Measurements from ENCODE around the gene IFIT1B.
"Not testable (repeated sequence)": the region's sequence is repeated elsewhere in the genome, so short reads cannot be mapped to it uniquely, and the experiment has no call there.

Gene IFIT1B

DNA sequence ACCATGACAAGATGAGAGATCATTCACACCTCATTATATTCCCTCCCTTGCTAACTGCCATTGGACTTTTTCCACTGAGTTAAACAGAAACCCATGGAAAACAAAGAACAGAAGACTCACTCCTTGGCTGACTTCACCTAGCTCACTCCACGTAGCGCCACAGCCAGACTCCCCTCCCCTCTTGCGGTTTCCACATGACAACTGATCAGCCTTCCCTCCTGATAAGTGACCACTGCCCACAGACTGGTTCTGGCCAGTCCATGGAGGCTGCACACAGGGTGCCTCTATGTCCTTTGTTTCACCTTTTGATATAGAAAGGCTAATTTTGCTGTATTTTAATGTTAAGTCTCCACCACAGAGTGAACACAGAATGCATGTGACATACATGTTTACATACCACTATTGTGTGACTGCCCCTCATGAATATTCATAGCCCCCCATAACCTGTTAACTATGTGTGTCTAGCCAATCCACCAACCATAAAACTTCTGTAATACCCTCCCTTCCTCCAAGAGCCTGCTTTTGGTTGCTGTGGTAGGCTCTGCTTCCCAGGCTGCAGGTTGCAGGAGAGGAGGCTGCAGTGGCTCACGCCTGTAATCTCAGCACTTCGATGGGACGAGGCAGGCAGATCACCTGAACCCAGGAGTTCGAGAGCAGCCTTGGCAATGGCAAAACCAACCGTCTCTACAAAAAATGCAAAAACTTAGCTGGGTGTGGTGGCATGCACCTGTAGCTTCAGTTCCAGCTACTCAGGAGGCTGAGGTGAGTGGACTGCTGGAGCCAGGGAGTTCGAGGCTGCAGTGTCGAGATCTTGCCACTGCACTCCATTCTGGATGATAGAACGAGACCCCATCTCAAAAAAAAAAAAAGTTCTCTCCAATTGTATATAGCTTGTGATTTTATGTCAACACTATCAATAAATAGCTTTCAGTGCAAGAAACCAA is 26.5 kb downstream of the IFIT1B start:
- TF ChIP-seq, protein P1, sequence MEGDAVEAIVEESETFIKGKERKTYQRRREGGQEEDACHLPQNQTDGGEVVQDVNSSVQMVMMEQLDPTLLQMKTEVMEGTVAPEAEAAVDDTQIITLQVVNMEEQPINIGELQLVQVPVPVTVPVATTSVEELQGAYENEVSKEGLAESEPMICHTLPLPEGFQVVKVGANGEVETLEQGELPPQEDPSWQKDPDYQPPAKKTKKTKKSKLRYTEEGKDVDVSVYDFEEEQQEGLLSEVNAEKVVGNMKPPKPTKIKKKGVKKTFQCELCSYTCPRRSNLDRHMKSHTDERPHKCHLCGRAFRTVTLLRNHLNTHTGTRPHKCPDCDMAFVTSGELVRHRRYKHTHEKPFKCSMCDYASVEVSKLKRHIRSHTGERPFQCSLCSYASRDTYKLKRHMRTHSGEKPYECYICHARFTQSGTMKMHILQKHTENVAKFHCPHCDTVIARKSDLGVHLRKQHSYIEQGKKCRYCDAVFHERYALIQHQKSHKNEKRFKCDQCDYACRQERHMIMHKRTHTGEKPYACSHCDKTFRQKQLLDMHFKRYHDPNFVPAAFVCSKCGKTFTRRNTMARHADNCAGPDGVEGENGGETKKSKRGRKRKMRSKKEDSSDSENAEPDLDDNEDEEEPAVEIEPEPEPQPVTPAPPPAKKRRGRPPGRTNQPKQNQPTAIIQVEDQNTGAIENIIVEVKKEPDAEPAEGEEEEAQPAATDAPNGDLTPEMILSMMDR (IDR thresholded peaks at IDR 0.05; ENCODE audit: low read depth, low read length, missing control alignments), result no peak
- no peak overlapping the region for H3K4me3 ChIP-seq (ENCODE audit: low read depth, low read length)
- no peak for DNase-seq (ENCODE audit: low read depth)

DNA sequence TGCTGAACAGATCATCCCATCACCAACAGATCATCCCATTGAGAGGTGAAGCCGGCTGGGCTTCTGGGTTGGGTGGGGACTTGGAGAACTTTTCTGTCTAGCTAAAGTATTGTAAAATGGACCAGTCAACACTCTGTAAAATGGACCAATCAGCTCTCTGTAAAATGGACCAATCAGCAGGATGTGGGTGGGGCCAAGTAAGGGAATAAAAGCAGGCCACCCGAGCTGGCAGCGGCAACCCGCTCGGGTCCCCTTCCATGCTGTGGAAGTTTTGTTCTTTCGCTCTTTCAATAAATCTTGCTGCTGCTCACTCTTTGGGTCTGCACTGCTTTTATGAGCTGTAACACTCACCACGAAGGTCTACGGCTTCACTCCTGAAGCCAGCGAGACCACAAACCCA is 28.3 kb downstream of the IFIT1B start:
- H3K4me3 ChIP-seq (ENCODE audit: low read depth, low read length); DNase-seq (ENCODE audit: low read depth): not testable (repeated sequence)

DNA sequence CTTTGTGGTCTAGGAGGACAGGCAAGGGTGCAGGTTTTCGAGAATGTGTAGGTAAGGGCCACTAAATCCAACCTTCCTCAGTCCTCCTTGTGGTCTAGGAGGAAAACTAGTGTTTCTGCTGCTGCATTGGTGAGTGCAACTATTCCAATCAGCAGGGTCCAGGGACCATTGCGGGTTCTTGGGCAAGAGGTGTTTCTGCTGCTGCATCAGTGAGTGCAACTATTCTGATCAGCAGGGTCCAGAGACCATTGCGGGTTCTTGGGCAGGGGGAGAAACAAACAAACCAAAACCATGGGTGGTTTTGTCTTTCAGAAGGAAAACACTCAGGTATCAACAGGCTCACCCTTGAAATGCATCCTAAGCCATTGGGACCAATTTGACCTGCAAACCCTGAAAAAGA is 29.9 kb downstream of the IFIT1B start:
- H3K4me3 ChIP-seq (ENCODE audit: low read depth, low read length), result not testable (repeated sequence)

DNA sequence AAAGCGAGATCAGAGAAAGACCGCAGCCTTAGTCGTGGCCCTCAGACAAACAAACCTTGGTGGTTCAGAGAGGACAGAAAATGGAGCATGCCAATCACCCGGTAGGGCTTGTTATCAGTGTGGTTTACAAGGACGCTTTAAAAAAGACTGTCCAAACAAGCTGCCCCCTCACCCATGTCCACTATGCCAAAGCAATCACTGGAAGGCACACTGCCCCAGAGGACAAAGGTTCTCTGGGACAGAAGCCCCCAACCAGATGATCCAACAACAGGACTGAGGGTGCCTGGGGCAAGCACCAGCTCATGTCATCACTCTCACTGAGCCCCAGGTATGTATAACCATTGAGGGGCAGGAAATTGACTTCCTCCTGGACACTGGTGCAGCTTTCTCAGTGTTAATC is 31.4 kb downstream of the IFIT1B start:
- not testable (repeated sequence) for DNase-seq (ENCODE audit: low read depth); H3K4me3 ChIP-seq (ENCODE audit: low read depth, low read length)

More for the DNA sequence above, 29.9 kb downstream of the IFIT1B start:
- not testable (repeated sequence) for DNase-seq (ENCODE audit: low read depth)

DNA sequence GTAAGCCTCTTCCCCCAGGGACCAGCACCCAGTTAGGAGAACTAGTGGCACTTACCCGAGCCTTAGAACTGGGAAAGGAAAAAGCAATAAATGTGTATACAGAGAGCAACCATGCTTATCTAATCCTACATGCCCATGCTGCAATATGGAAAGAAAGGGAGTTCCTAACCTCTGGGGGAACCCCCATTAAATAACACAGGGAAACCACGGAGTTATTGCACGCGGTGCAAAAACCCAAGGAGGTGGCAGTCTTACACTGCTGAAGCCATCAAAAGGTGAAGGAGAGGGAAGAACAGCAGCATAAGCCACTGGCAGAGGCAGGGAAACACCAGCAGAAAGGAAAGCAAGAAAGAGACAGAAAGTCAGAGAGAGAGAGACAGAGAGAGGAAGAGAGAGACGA is 32.7 kb downstream of the IFIT1B start:
- not testable (repeated sequence) for DNase-seq (ENCODE audit: low read depth); H3K4me3 ChIP-seq (ENCODE audit: low read depth, low read length)

DNA sequence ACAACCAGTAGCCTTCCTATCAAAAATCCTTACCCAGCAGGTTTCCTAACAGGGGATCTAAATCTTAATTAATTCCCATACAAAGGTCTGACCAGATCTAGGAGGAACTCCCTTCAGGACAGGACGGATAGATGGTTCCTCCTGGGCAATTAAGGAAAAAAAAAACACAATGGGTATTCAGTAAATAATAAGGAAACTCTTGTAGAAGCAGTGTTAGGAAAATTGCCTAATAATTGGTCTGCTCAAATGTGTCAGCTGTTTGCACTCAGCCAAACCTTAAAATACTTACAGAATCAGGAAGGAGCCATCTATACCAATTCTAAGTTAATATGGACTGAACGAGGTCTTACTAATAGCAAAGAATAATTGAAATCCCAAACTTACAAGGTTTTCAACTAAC is 33.3 kb downstream of the IFIT1B start:
- not testable (repeated sequence) for DNase-seq (ENCODE audit: low read depth); H3K4me3 ChIP-seq (ENCODE audit: low read depth, low read length)

DNA sequence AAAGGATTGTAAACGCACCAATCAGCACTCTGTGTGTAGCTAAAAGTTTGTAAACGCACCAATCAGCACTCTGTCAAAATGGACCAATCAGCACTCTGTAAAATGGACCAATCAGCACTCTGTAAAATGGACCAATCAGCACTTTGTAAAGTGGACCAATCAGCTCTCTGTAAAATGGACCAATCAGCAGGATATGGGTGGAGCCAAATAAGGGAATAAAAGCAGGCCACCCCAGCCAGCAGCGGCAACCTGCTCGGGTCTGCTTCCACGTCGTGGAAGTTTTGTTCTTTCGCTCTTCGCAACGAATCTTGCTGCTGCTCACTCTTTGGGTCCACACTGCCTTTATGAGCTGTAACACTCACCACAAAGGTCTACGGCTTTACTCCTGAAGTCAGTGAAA is 34.4 kb downstream of the IFIT1B start:
- not testable (repeated sequence) for DNase-seq (ENCODE audit: low read depth); H3K4me3 ChIP-seq (ENCODE audit: low read depth, low read length)

DNA sequence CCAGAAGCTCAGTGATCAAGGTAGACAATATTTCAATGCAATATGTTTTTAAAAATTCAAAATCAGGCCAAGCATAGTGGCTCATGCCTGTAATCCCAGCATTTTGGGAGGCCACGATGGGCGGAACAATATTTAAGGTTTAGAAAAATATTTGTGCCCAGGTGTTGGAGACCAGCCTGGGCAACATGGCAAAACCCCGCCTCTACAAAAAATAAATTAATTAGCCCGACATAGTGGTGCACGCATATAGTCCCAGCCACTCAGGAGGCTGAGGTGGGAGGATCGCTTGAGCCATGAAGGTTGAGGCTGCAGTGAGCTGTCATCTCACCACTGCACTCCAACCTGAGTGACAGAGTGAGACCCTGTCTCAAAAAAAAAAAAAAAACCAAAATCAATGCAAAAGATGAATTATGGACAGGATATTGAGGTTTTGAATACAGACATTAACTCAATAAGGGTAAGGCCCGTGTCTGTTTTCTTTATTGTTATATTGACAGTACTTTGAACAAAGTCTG is 35.6 kb downstream of the IFIT1B start:
- no peak for DNase-seq (ENCODE audit: low read depth)
- H3K4me3 ChIP-seq (ENCODE audit: low read depth, low read length), result peak overlapping the region; percentile 83; the same call in 1 of the 2 replicates
- TF ChIP-seq, protein P1 (IDR thresholded peaks at IDR 0.05; ENCODE audit: low read depth, low read length, missing control alignments), result no peak

DNA sequence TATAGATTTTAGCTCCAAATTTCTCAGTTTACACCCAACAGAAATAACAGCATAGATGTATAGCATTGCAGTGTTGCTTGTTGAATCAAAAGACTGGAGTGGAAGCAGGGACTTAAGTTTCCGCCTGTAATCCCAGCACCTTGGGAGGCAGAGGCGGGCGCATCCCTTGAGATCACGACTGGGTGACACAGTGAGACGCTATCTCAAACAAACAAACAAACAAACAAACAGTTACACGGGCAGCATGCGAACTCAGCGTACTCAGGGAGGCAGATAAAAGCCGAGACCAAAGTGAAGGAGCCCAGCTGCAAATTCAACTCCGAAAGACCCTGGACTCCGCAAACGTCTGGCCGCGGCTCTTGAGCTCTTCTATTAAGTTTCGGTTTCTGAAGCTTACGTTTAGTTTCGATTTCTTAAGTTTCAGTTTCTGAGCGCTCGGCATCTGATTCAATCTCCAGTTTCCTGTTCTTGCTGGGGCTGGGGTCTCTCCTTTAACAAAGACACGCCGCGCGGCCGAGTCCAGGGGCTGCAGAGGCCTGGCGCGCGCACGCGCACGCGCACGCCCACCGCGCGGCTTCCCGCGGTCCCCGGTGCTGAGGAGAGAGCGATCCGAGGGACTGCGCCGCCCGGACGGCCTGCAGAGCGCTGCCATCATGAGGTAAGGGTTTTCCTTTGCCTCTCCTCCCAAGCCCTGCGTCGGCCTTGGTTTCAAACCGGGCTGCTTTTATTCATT is 36.5 kb downstream of the IFIT1B start, which contains the start of gene IFIT5:
Gene IFIT5, plus strand, starts transcription at position 423 of the 733 bp plus-strand sequence. Its CDS starts 231 bp downstream, at position 654.
- DNase-seq (ENCODE audit: low read depth), result peak; percentile 76
- H3K4me3 ChIP-seq (ENCODE audit: low read depth, low read length), result peak within 1 kb of the TSS; percentile 83
- TF ChIP-seq, protein P1 (IDR thresholded peaks at IDR 0.05; ENCODE audit: low read depth, low read length, missing control alignments), result no peak
